IPS-15b (cell line): ENCODE measurements around the gene SKI.
"Not testable (repeated sequence)": the region's sequence is repeated elsewhere in the genome, so short reads cannot be mapped to it uniquely, and the experiment has no call there.

ENCODE experiments used
- H3K27me3 ChIP-seq: one replicate; pipeline ENCODE4 v1.6.1; 2013; ENCODE audit warnings: low read length; ENCODE audit not compliant: control insufficient read depth, insufficient read depth
- H3K36me3 ChIP-seq: one replicate; pipeline ENCODE4 v1.6.1; 2013; ENCODE audit warnings: low read length; ENCODE audit not compliant: control insufficient read depth, insufficient read depth
- H3K4me1 ChIP-seq: one replicate; pipeline ENCODE4 v1.6.1; 2013; ENCODE audit warnings: mild to moderate bottlenecking, low read length; ENCODE audit not compliant: control insufficient read depth, insufficient read depth
- H3K4me3 ChIP-seq: one replicate; pipeline ENCODE4 v1.5.1; 2013; ENCODE audit warnings: low read depth, low read length
- H3K9ac ChIP-seq: one replicate; pipeline ENCODE4 v1.6.1; 2013; ENCODE audit warnings: low read depth, mild to moderate bottlenecking, low read length
- H3K9me3 ChIP-seq: one replicate; pipeline ENCODE4 v1.6.1; 2013; ENCODE audit warnings: mild to moderate bottlenecking, low read length; ENCODE audit not compliant: control insufficient read depth, insufficient read depth

Gene SKI

GRCh38 chr1:2318314-2319278, 90.5 kb downstream of the SKI start:
- Histone ChIP-seq H3K4me3 (no peak overlapping the region), H3K36me3 (no peaks in the 10 kb centered on the region), H3K4me1 (no peaks in the 10 kb centered on the region), H3K9ac (no peak overlapping the region), H3K27me3 (no peaks in the 10 kb centered on the region), H3K9me3 (no peaks in the 10 kb centered on the region)

GRCh38 chr1:2319291-2319690, 91.2 kb downstream of the SKI start:
- no peaks in the 10 kb centered on the region for H3K27me3 ChIP-seq
- no peaks in the 10 kb centered on the region for H3K9me3 ChIP-seq
- H3K4me1 ChIP-seq: no peaks in the 10 kb centered on the region
- no peaks in the 10 kb centered on the region for H3K36me3 ChIP-seq
- no peak overlapping the region for H3K4me3 ChIP-seq
- H3K9ac ChIP-seq: no peak overlapping the region

GRCh38 chr1:2320006-2320405, 91.9 kb downstream of the SKI start:
- Histone ChIP-seq H3K4me3 (no peak overlapping the region), H3K4me1 (no peaks in the 10 kb centered on the region), H3K9me3 (no peaks in the 10 kb centered on the region), H3K27me3 (no peaks in the 10 kb centered on the region), H3K9ac (no peak overlapping the region), H3K36me3 (no peaks in the 10 kb centered on the region)

GRCh38 chr1:2320760-2321667, 92.9 kb downstream of the SKI start:
- no peaks in the 10 kb centered on the region for H3K9me3 ChIP-seq
- H3K4me1 ChIP-seq: no peaks in the 10 kb centered on the region
- H3K4me3 ChIP-seq: no peak overlapping the region
- no peaks in the 10 kb centered on the region for H3K27me3 ChIP-seq
- H3K36me3 ChIP-seq: no peaks in the 10 kb centered on the region
- no peak overlapping the region for H3K9ac ChIP-seq

- H3K27me3 ChIP-seq: no peaks in the 10 kb centered on the region
Measured at GRCh38 chr1:2322065-2322571, 94.0 kb downstream of the SKI start.

GRCh38 chr1:2322581-2323211, 94.6 kb downstream of the SKI start:
- Histone ChIP-seq H3K27me3 (no peaks in the 10 kb centered on the region), H3K9ac (no peak overlapping the region), H3K4me3 (no peak overlapping the region)

More at GRCh38 chr1:2322065-2322571, 94.0 kb downstream of the SKI start:
- no peaks in the 10 kb centered on the region for H3K4me1 ChIP-seq
- no peaks in the 10 kb centered on the region for H3K9me3 ChIP-seq
- no peak overlapping the region for H3K9ac ChIP-seq
- no peak overlapping the region for H3K4me3 ChIP-seq
- no peaks in the 10 kb centered on the region for H3K36me3 ChIP-seq

GRCh38 chr1:2323451-2323974, 95.4 kb downstream of the SKI start:
- Histone ChIP-seq H3K9me3 (no peaks in the 10 kb centered on the region), H3K27me3 (no peaks in the 10 kb centered on the region), H3K9ac (no peak overlapping the region), H3K36me3 (no peaks in the 10 kb centered on the region), H3K4me3 (no peak overlapping the region), H3K4me1 (no peaks in the 10 kb centered on the region)

More at GRCh38 chr1:2322581-2323211, 94.6 kb downstream of the SKI start:
- no peaks in the 10 kb centered on the region for H3K36me3 ChIP-seq
- no peaks in the 10 kb centered on the region for H3K9me3 ChIP-seq
- no peaks in the 10 kb centered on the region for H3K4me1 ChIP-seq

- Histone ChIP-seq H3K36me3 (no peaks in the 10 kb centered on the region), H3K9ac (no peak overlapping the region), H3K27me3 (no peaks in the 10 kb centered on the region)
Measured at GRCh38 chr1:2324553-2325366, 96.6 kb downstream of the SKI start.

GRCh38 chr1:2326524-2326923, 98.4 kb downstream of the SKI start:
- Histone ChIP-seq H3K4me1 (no peaks in the 10 kb centered on the region), H3K27me3 (no peaks in the 10 kb centered on the region), H3K9me3 (peaks cover 3% of the 10 kb centered on the region), H3K36me3 (peaks cover 4% of the 10 kb centered on the region), H3K4me3 (no peak overlapping the region), H3K9ac (no peak overlapping the region)

More at GRCh38 chr1:2324553-2325366, 96.6 kb downstream of the SKI start:
- Histone ChIP-seq H3K4me3 (no peak overlapping the region), H3K9me3 (no peaks in the 10 kb centered on the region), H3K4me1 (no peaks in the 10 kb centered on the region)

GRCh38 chr1:2327162-2327561, 99.0 kb downstream of the SKI start:
- not testable (repeated sequence) for H3K4me1 ChIP-seq, H3K9ac ChIP-seq, H3K4me3 ChIP-seq, H3K9me3 ChIP-seq, H3K27me3 ChIP-seq, H3K36me3 ChIP-seq
